ENCODE measurements around the gene EVC.

Gene EVC

GRCh38 chr4:5707778-5708448, 3.1 kb upstream of the EVC start:
- TF ChIP-seq SUZ12 (IDR thresholded peaks at IDR 0.05; ENCODE audit: extremely low read depth, insufficient read depth, insufficient read length) = no peak
- TF ChIP-seq YY1 (IDR thresholded peaks at IDR 0.05; ENCODE audit: insufficient read depth, insufficient read length) = no peak
- no peak for TF ChIP-seq ZNF274 (IDR thresholded peaks at IDR 0.05; ENCODE audit: low read depth, low read length)
- H3K4me1 ChIP-seq (ENCODE audit: insufficient read depth, insufficient read length) = peaks cover 27% of the 10 kb centered on the region
- no peak for DNase-seq (ENCODE audit: low read depth, low spot score)
- H3K4me3 ChIP-seq (ENCODE audit: insufficient read length, low read depth) = peak overlapping the region; percentile 72
- H3K9me3 ChIP-seq (ENCODE audit: insufficient read depth, low read length) = peaks cover 14% of the 10 kb centered on the region; the same call in 1 of the 2 replicates
- H3K9ac ChIP-seq (ENCODE audit: insufficient read length, low read depth) = peak overlapping the region; percentile 87
- H3K27me3 ChIP-seq (ENCODE audit: insufficient read depth, insufficient read length) = peaks cover 33% of the 10 kb centered on the region
- peaks cover 30% of the 10 kb centered on the region for H3K36me3 ChIP-seq (ENCODE audit: insufficient read depth, insufficient read length, low read length)

- H3K9me3 ChIP-seq (ENCODE audit: insufficient read depth, low read length) = peaks cover 14% of the 10 kb centered on the region; the same call in 1 of the 2 replicates
- peaks cover 33% of the 10 kb centered on the region for H3K27me3 ChIP-seq (ENCODE audit: insufficient read depth, insufficient read length)
- peaks cover 31% of the 10 kb centered on the region for H3K36me3 ChIP-seq (ENCODE audit: insufficient read depth, insufficient read length, low read length)
- H3K4me1 ChIP-seq (ENCODE audit: insufficient read depth, insufficient read length) = peaks cover 27% of the 10 kb centered on the region
- peak within 1 kb of the TSS; percentile 87 for H3K9ac ChIP-seq (ENCODE audit: insufficient read length, low read depth)
- peak within 1 kb of the TSS; percentile 72 for H3K4me3 ChIP-seq (ENCODE audit: insufficient read length, low read depth)
- DNase-seq (ENCODE audit: low read depth, low spot score) = peak; percentile 33
- TF ChIP-seq SUZ12 (IDR thresholded peaks at IDR 0.05; ENCODE audit: extremely low read depth, insufficient read depth, insufficient read length) = no peak
- TF ChIP-seq ZNF274 (IDR thresholded peaks at IDR 0.05; ENCODE audit: low read depth, low read length) = no peak
- TF ChIP-seq YY1 (IDR thresholded peaks at IDR 0.05; ENCODE audit: insufficient read depth, insufficient read length) = no peak
These were observed 2.4 kb upstream of the EVC start, which contains the start of gene EVC2 for GRCh38 chr4:5708449-5709206. TSS of gene EVC2 (minus strand) at chr4:5708559. CDS start at chr4:5708513, 46 bp downstream.

GRCh38 chr4:5709207-5709575, 1.8 kb upstream of the EVC start:
- Histone ChIP-seq H3K4me1 (ENCODE audit: insufficient read depth, insufficient read length) (peaks cover 27% of the 10 kb centered on the region), H3K27me3 (ENCODE audit: insufficient read depth, insufficient read length) (peaks cover 33% of the 10 kb centered on the region), H3K9me3 (ENCODE audit: insufficient read depth, low read length) (peaks cover 10% of the 10 kb centered on the region; the same call in 1 of the 2 replicates), H3K36me3 (ENCODE audit: insufficient read depth, insufficient read length, low read length) (peaks cover 28% of the 10 kb centered on the region), H3K4me3 (ENCODE audit: insufficient read length, low read depth) (peak overlapping the region; percentile 72), H3K9ac (ENCODE audit: insufficient read length, low read depth) (peak overlapping the region; percentile 87)
- no peak for DNase-seq (ENCODE audit: low read depth, low spot score)
- TF ChIP-seq YY1 (IDR thresholded peaks at IDR 0.05; ENCODE audit: insufficient read depth, insufficient read length) (no peak), SUZ12 (IDR thresholded peaks at IDR 0.05; ENCODE audit: extremely low read depth, insufficient read depth, insufficient read length) (no peak), ZNF274 (IDR thresholded peaks at IDR 0.05; ENCODE audit: low read depth, low read length) (no peak)

GRCh38 chr4:5710065-5710960, 688 bp upstream of the EVC start:
- no peak for DNase-seq (ENCODE audit: low read depth, low spot score)
- Histone ChIP-seq H3K36me3 (ENCODE audit: insufficient read depth, insufficient read length, low read length) (peaks cover 21% of the 10 kb centered on the region), H3K9me3 (ENCODE audit: insufficient read depth, low read length) (peaks cover 8% of the 10 kb centered on the region; the same call in 1 of the 2 replicates), H3K9ac (ENCODE audit: insufficient read length, low read depth) (peak overlapping the region; percentile 82), H3K27me3 (ENCODE audit: insufficient read depth, insufficient read length) (peaks cover 33% of the 10 kb centered on the region), H3K4me3 (ENCODE audit: insufficient read length, low read depth) (peak overlapping the region; percentile 77), H3K4me1 (ENCODE audit: insufficient read depth, insufficient read length) (peaks cover 27% of the 10 kb centered on the region)
- TF ChIP-seq ZNF274 (IDR thresholded peaks at IDR 0.05; ENCODE audit: low read depth, low read length) (no peak), YY1 (IDR thresholded peaks at IDR 0.05; ENCODE audit: insufficient read depth, insufficient read length) (no peak), SUZ12 (IDR thresholded peaks at IDR 0.05; ENCODE audit: extremely low read depth, insufficient read depth, insufficient read length) (no peak)

GRCh38 chr4:5711479-5712184, 631 bp downstream of the EVC start:
- Histone ChIP-seq H3K27me3 (ENCODE audit: insufficient read depth, insufficient read length) (peaks cover 32% of the 10 kb centered on the region), H3K9ac (ENCODE audit: insufficient read length, low read depth) (peak overlapping the region; percentile 82), H3K9me3 (ENCODE audit: insufficient read depth, low read length) (peaks cover 10% of the 10 kb centered on the region; the same call in 1 of the 2 replicates), H3K4me3 (ENCODE audit: insufficient read length, low read depth) (peak overlapping the region; percentile 77), H3K4me1 (ENCODE audit: insufficient read depth, insufficient read length) (peaks cover 26% of the 10 kb centered on the region), H3K36me3 (ENCODE audit: insufficient read depth, insufficient read length, low read length) (peaks cover 13% of the 10 kb centered on the region)
- DNase-seq (ENCODE audit: low read depth, low spot score) = no peak
- no peak for TF ChIP-seq ZNF274 (IDR thresholded peaks at IDR 0.05; ENCODE audit: low read depth, low read length)
- TF ChIP-seq SUZ12 (IDR thresholded peaks at IDR 0.05; ENCODE audit: extremely low read depth, insufficient read depth, insufficient read length) = no peak
- no peak for TF ChIP-seq YY1 (IDR thresholded peaks at IDR 0.05; ENCODE audit: insufficient read depth, insufficient read length)

GRCh38 chr4:5712517-5712916, 1.5 kb downstream of the EVC start:
- Histone ChIP-seq H3K9ac (ENCODE audit: insufficient read length, low read depth) (no peak overlapping the region), H3K27me3 (ENCODE audit: insufficient read depth, insufficient read length) (peaks cover 25% of the 10 kb centered on the region), H3K4me1 (ENCODE audit: insufficient read depth, insufficient read length) (peaks cover 17% of the 10 kb centered on the region), H3K36me3 (ENCODE audit: insufficient read depth, insufficient read length, low read length) (peaks cover 9% of the 10 kb centered on the region), H3K9me3 (ENCODE audit: insufficient read depth, low read length) (peaks cover 10% of the 10 kb centered on the region; the same call in 1 of the 2 replicates), H3K4me3 (ENCODE audit: insufficient read length, low read depth) (no peak overlapping the region)
- DNase-seq (ENCODE audit: low read depth, low spot score) = no peak
- no peak for TF ChIP-seq ZNF274 (IDR thresholded peaks at IDR 0.05; ENCODE audit: low read depth, low read length)

Measured in NT2/D1 (cell line).